K562 (cell line): ENCODE results near the gene NRSN2. TPM values are rescaled to one million over a fixed set of nuclear protein-coding genes. Genes with fewer than 3 reads are reported as not detected.

Experiments
- ASH1L ChIP-seq: fragments of 450-650 bp; IDR thresholded peaks from 2 replicates; pipeline ENCODE4 v1.6.1; 2018; ENCODE audit warnings: borderline replicate concordance, mild to moderate bottlenecking, low read depth; ENCODE audit not compliant: partially characterized antibody
- ATF1 ChIP-seq, 2 experiments: fragments of 450-650 bp in 1 of 2; IDR thresholded peaks; 2 replicates each; pipeline ENCODE4 v1.6.1; 2016; ENCODE audit warnings: missing compliant biosample characterization in 1 of 2, missing genetic modification characterization in 1 of 2
- BRCA1 ChIP-seq, 2 experiments: fragments of 450-650 bp in 1 of 2; sonication (generic) in 1 of 2; formaldehyde crosslinking in 1 of 2; IDR thresholded peaks; 2 replicates each; pipeline versions ENCODE4 v1.5.0 to v1.6.1; 2017 to 2020; ENCODE audit warnings: mild to moderate bottlenecking in 1 of 2, missing genetic modification reagents in 1 of 2
- CXXC5 ChIP-seq: fragments of 250-450 bp; sonication (Bioruptor Pico); IDR thresholded peaks from 2 replicates; pipeline ENCODE4 v1.8.0; 2022; ENCODE audit warnings: inconsistent platforms, mild to moderate bottlenecking, moderate library complexity
- ETV5 ChIP-seq: sonication (generic); formaldehyde crosslinking; IDR thresholded peaks from 2 replicates; pipeline ENCODE4 v1.4.0; 2020; ENCODE audit warnings: low read depth, mild to moderate bottlenecking, missing genetic modification reagents
- HDGF ChIP-seq: fragments of 450-650 bp; IDR thresholded peaks from 2 replicates; pipeline ENCODE4 v1.6.1; 2016
- MCM3 ChIP-seq: fragments of 450-650 bp; IDR thresholded peaks from 2 replicates; pipeline ENCODE4 v1.6.1; 2016
- NR2C1 ChIP-seq, 2 experiments: fragments of 450-650 bp; IDR thresholded peaks; 2 replicates each; pipeline ENCODE4 v1.6.1; 2017; ENCODE audit warnings: mild to moderate bottlenecking in 2 of 2, antibody characterized with exemption in 1 of 2, inconsistent platforms in 1 of 2, missing compliant biosample characterization in 1 of 2, missing genetic modification characterization in 1 of 2
- PRPF4 ChIP-seq: fragments of 200-400 bp; formaldehyde crosslinking; IDR thresholded peaks from one replicate; pipeline ENCODE4 v1.6.1; 2017; ENCODE audit warnings: low read length, low read depth, mild to moderate bottlenecking; ENCODE audit not compliant: insufficient read depth, poor library complexity, severe bottlenecking
- RAD51 ChIP-seq: fragments of 450-650 bp; IDR thresholded peaks from 2 replicates; pipeline ENCODE4 v1.7.1; 2016; ENCODE audit warnings: low read depth, mild to moderate bottlenecking, borderline replicate concordance
- RBM34 ChIP-seq: fragments of 200-400 bp; formaldehyde crosslinking; IDR thresholded peaks from 2 replicates; pipeline ENCODE4 v1.6.1; 2018; ENCODE audit warnings: low read length, borderline replicate concordance; ENCODE audit not compliant: insufficient read depth
- SAP30 ChIP-seq: fragments of 200-600 bp; sonication (generic); IDR thresholded peaks from 2 replicates; pipeline ENCODE4 v1.6.1; 2012; ENCODE audit warnings: borderline replicate concordance, low read depth, mild to moderate bottlenecking, moderate library complexity, low read length, control low read depth, inconsistent platforms; ENCODE audit not compliant: insufficient read depth, poor library complexity, severe bottlenecking
- TAF15 ChIP-seq: fragments of 200-400 bp; formaldehyde crosslinking; IDR thresholded peaks from 2 replicates; pipeline ENCODE4 v1.6.1; 2017; ENCODE audit warnings: mild to moderate bottlenecking, low read depth, low read length, moderate library complexity
- TEAD1 ChIP-seq, 2 experiments: fragments of 450-650 bp in 1 of 2; sonication (generic) in 1 of 2; formaldehyde crosslinking; IDR thresholded peaks; 2 replicates each; pipeline versions ENCODE4 v1.4.0 to v1.8.0; 2020 to 2022; ENCODE audit warnings: mild to moderate bottlenecking in 2 of 2, missing genetic modification reagents in 1 of 2
- TRIM24 ChIP-seq, 2 experiments: fragments of 450-650 bp; IDR thresholded peaks; 2 replicates each; pipeline ENCODE4 v1.6.1; 2016
- ZFP1 ChIP-seq: fragments of 450-650 bp; formaldehyde crosslinking; IDR thresholded peaks from 2 replicates; pipeline ENCODE4 v1.4.0; 2020; ENCODE audit warnings: mild to moderate bottlenecking, mixed read lengths
- ZFP30 ChIP-seq: fragments of 250-450 bp; sonication (Bioruptor Pico); IDR thresholded peaks from 2 replicates; pipeline ENCODE4 v1.8.0; 2022; ENCODE audit warnings: moderate library complexity, mild to moderate bottlenecking, inconsistent platforms, borderline replicate concordance
- ZNF282 ChIP-seq: sonication (generic); formaldehyde crosslinking; IDR thresholded peaks from 2 replicates; pipeline ENCODE4 v1.8.1; 2023; ENCODE audit warnings: missing genetic modification reagents
- ZNF354B ChIP-seq: fragments of 250-450 bp; sonication (Bioruptor Pico); IDR thresholded peaks from 2 replicates; pipeline ENCODE4 v1.4.0; 2020
- ZNF57 ChIP-seq: fragments of 450-650 bp; formaldehyde crosslinking; IDR thresholded peaks from 2 replicates; pipeline ENCODE4 v1.4.0; 2020; ENCODE audit warnings: mild to moderate bottlenecking, moderate library complexity
- ZNF584 ChIP-seq: fragments of 200-800 bp; sonication (Bioruptor generic); IDR thresholded peaks from 2 replicates; pipeline ENCODE4 v1.6.1; 2016; ENCODE audit warnings: low read depth, mild to moderate bottlenecking, missing genetic modification characterization, missing compliant biosample characterization
- ZNF644 ChIP-seq: fragments of 200-800 bp; sonication (Bioruptor generic); IDR thresholded peaks from 2 replicates; pipeline ENCODE4 v1.6.1; 2016; ENCODE audit warnings: low read depth, missing genetic modification characterization, missing compliant biosample characterization
- ZNF699 ChIP-seq: fragments of 250-450 bp; sonication (Bioruptor Pico); IDR thresholded peaks from 2 replicates; pipeline ENCODE4 v1.8.0; 2021; ENCODE audit warnings: mild to moderate bottlenecking, moderate library complexity; ENCODE audit not compliant: insufficient replicate concordance
- ZZZ3 ChIP-seq: fragments of 450-650 bp; IDR thresholded peaks from 2 replicates; pipeline ENCODE4 v1.6.1; 2016; ENCODE audit warnings: antibody characterized with exemption, mild to moderate bottlenecking, moderate library complexity
- polyA plus RNA-seq, 8 experiments: library from polyadenylated mRNA; depleted of rRNA in 4 of 8; stranded (reverse) in 5 of 8; unstranded in 3 of 8; fragments of >200 nt; fragmentation: Nextera tagmentation in 2 of 8; fragmentation: Illumina TruSeq in 1 of 8; extraction: Ambion mirVana in 2 of 8; extraction: Trizol in 1 of 8; gene quantifications; 2 replicates each; pipeline versions ENCODE4 v1.2.1 to v1.2.3, GENCODE V29; 2011 to 2014; ENCODE audit warnings: inconsistent platforms in 1 of 8, missing spikeins in 1 of 8
- total RNA-seq, 7 experiments: library from RNA; depleted of rRNA in 6 of 7; stranded (reverse); fragments of >200 nt in 6 of 7; fragmentation: Illumina TruSeq in 2 of 7; extraction: Trizol in 2 of 7; gene quantifications; 2 replicates each; pipeline versions ENCODE4 v1.2.1 to v1.2.3, GENCODE V29; 2011 to 2021; ENCODE audit warnings: low replicate concordance in 1 of 7
- TF ChIP-seq, protein P1 (sequence below): fragments of 450-650 bp; IDR thresholded peaks from 2 replicates; pipeline ENCODE4 v1.6.1; 2016

The NRSN2 gene
- total and polyA plus RNA-seq, 9 of the 15 experiments (the other 6 are each of a cell fraction or from before 2014, with no cell fraction given) = 7.5 to 29.7 (median 11.1) TPM

DNA sequence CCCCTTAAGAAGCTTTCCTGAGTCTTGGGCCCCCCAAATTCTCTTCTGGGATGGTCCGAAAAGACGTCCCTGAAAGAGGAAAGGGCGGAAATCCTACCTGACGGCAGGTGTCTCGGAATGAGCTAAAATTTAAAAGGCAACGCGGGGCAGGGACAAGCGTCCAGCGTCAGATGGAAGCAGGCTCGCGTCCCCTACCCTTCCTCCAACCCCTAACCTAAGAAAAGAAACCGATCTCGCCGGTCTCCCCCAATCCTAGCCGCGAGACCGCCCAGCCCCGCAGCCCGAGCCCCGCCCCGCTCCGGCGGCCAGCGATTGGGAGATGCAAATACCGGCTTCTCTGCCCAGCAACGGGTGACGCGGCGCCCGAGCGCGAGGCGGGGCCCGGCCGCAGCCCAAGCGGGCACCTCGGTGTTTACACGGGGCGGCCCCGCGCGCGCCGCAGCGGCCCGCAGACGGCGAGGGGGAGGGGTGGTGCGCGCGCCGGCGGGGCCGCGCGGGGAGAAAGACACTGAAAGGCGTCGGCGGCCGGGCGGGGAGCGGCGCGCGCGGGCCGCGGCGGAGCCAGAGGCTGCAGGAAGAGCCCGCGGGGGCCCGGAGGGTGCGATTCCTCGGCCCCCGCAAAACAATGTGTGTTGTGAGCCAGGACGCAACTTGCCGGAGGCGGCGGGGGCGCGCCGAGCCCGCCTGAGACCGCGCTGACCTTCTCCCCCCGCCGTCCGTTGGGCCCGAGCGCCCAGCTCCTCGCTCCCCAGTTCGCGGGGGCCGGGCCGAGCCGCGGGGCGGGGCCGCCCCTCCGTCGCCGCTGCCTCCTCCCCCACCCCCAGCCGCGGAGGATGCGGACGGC lies 21.6 kb upstream of the NRSN2 start, which contains the start of gene SOX12 (continued):
- TF ChIP-seq TAF15 (no peak), TEAD1 (CRISPR knock-in tag; IDR thresholded peaks at IDR 0.05) (peak in 1 of 2 experiments; percentile 73; a peak in 1 of 4 replicates), ZNF354B (CRISPR knock-in tag) (no peak), SAP30 (no peak), ETV5 (CRISPR knock-in tag) (peak; percentile 15; the same call in 1 of the 2 replicates), ZFP30 (CRISPR knock-in tag) (no peak), RAD51 (no peak), RBM34 (no peak), ZZZ3 (no peak), PRPF4 (no peak), ZNF699 (CRISPR knock-in tag) (no peak), HDGF (no peak), ZNF57 (no peak), NR2C1 (IDR thresholded peaks at IDR 0.05) (no peak), NR2C1 (tag; IDR thresholded peaks at IDR 0.05) (no peak), TRIM24 (IDR thresholded peaks at IDR 0.05) (no peak), ATF1 (CRISPR knock-in tag; IDR thresholded peaks at IDR 0.05) (no peak), ATF1 (tag; IDR thresholded peaks at IDR 0.05) (peak; percentile 85), BRCA1 (IDR thresholded peaks at IDR 0.05) (no peak), BRCA1 (CRISPR knock-in tag; IDR thresholded peaks at IDR 0.05) (no peak), ZNF644 (tag) (peak; percentile 76; the same call in 1 of the 2 replicates), ASH1L (no peak), ZFP1 (CRISPR knock-in tag) (no peak), ZNF282 (no peak), CXXC5 (CRISPR knock-in tag) (peak; percentile 94), ZNF584 (CRISPR knock-in tag) (no peak), MCM3 (no peak)
- TF ChIP-seq, protein P1, sequence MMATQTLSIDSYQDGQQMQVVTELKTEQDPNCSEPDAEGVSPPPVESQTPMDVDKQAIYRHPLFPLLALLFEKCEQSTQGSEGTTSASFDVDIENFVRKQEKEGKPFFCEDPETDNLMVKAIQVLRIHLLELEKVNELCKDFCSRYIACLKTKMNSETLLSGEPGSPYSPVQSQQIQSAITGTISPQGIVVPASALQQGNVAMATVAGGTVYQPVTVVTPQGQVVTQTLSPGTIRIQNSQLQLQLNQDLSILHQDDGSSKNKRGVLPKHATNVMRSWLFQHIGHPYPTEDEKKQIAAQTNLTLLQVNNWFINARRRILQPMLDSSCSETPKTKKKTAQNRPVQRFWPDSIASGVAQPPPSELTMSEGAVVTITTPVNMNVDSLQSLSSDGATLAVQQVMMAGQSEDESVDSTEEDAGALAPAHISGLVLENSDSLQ = no peak
